SK-N-SH treated with all-trans-retinoic acid at 6 μM for 48 hours (cell line): ENCODE data around the gene ARSB.

ENCODE experiments used
- ATAC-seq: fragments of 200-7000 bp; cut with Tn5 transposase; 3 replicates; pipeline ENCODE4 v1.9.1; 2020; ENCODE audit warnings: mild to moderate bottlenecking, moderate library complexity
- ARNTL ChIP-seq: fragments of 450-650 bp; formaldehyde crosslinking; IDR thresholded peaks from 2 replicates; pipeline ENCODE4 v1.5.0; 2020; ENCODE audit warnings: low read depth, mild to moderate bottlenecking, moderate library complexity, borderline replicate concordance
- BACH2 ChIP-seq: fragments of 250-450 bp; sonication (Bioruptor Pico); IDR thresholded peaks from 2 replicates; pipeline ENCODE4 v1.9.0; 2021; ENCODE audit warnings: mild to moderate bottlenecking, borderline replicate concordance
- CREB5 ChIP-seq: fragments of 250-450 bp; sonication (Bioruptor Pico); IDR thresholded peaks from 2 replicates; pipeline ENCODE4 v1.5.1; 2020; ENCODE audit warnings: low read depth, mild to moderate bottlenecking, moderate library complexity
- CSDC2 ChIP-seq: fragments of 250-450 bp; sonication (Bioruptor Pico); IDR thresholded peaks from 2 replicates; pipeline ENCODE4 v1.5.0; 2020; ENCODE audit warnings: mild to moderate bottlenecking, moderate library complexity
- CSRNP3 ChIP-seq: fragments of 250-450 bp; sonication (Bioruptor Pico); IDR thresholded peaks from 2 replicates; pipeline ENCODE4 v1.5.1; 2021; ENCODE audit warnings: mild to moderate bottlenecking, moderate library complexity
- GLIS3 ChIP-seq: fragments of 250-450 bp; sonication (Bioruptor Pico); IDR thresholded peaks from 2 replicates; pipeline ENCODE4 v1.5.0; 2020; ENCODE audit warnings: mild to moderate bottlenecking, moderate library complexity
- ISL1 ChIP-seq: fragments of 250-450 bp; sonication (Bioruptor Pico); IDR thresholded peaks from 2 replicates; pipeline ENCODE4 v2.1.2; 2022; ENCODE audit warnings: mild to moderate bottlenecking, moderate library complexity
- OSR1 ChIP-seq: fragments of 250-450 bp; sonication (Bioruptor Pico); IDR thresholded peaks from 2 replicates; pipeline ENCODE4 v1.8.0; 2022; ENCODE audit warnings: moderate library complexity, mild to moderate bottlenecking, inconsistent platforms
- PATZ1 ChIP-seq: fragments of 250-450 bp; sonication (Bioruptor Pico); IDR thresholded peaks from 2 replicates; pipeline ENCODE4 v1.8.0; 2020; ENCODE audit warnings: mild to moderate bottlenecking, moderate library complexity, borderline replicate concordance
- POU6F1 ChIP-seq: fragments of 250-450 bp; sonication (Bioruptor Pico); IDR thresholded peaks from 2 replicates; pipeline ENCODE4 v1.8.0; 2021; ENCODE audit warnings: low read depth, mild to moderate bottlenecking, moderate library complexity, borderline replicate concordance
- PPARA ChIP-seq: fragments of 250-450 bp; sonication (Bioruptor Pico); IDR thresholded peaks from 2 replicates; pipeline ENCODE4 v1.5.0; 2020; ENCODE audit warnings: mild to moderate bottlenecking, borderline replicate concordance
- SNAI2 ChIP-seq: fragments of 250-450 bp; sonication (Bioruptor Pico); IDR thresholded peaks from 2 replicates; pipeline ENCODE4 v1.5.0; 2020; ENCODE audit warnings: mild to moderate bottlenecking, moderate library complexity
- TCF4 ChIP-seq: fragments of 250-450 bp; sonication (Bioruptor Pico); IDR thresholded peaks from 2 replicates; pipeline ENCODE4 v1.8.0; 2021; ENCODE audit warnings: mild to moderate bottlenecking, moderate library complexity, borderline replicate concordance
- TOX ChIP-seq: fragments of 250-450 bp; sonication (Bioruptor Pico); IDR thresholded peaks from 2 replicates; pipeline ENCODE4 v1.8.0; 2021; ENCODE audit warnings: mild to moderate bottlenecking, moderate library complexity, borderline replicate concordance
- TSHZ2 ChIP-seq: fragments of 250-450 bp; sonication (Bioruptor Pico); IDR thresholded peaks from 2 replicates; pipeline ENCODE4 v1.5.0; 2020; ENCODE audit warnings: mild to moderate bottlenecking, moderate library complexity
- ZC3H10 ChIP-seq: fragments of 250-450 bp; sonication (Bioruptor Pico); IDR thresholded peaks from 2 replicates; pipeline ENCODE4 v1.5.1; 2021; ENCODE audit warnings: mild to moderate bottlenecking, moderate library complexity
- ZFP3 ChIP-seq: fragments of 250-450 bp; sonication (Bioruptor Pico); IDR thresholded peaks from 2 replicates; pipeline ENCODE4 v1.5.0; 2020; ENCODE audit warnings: mild to moderate bottlenecking, moderate library complexity
- ZFP30 ChIP-seq: fragments of 450-650 bp; formaldehyde crosslinking; IDR thresholded peaks from 2 replicates; pipeline ENCODE4 v1.5.0; 2022; ENCODE audit warnings: mild to moderate bottlenecking, moderate library complexity
- ZNF565 ChIP-seq: fragments of 450-650 bp; formaldehyde crosslinking; conservative IDR thresholded peaks from 2 replicates; pipeline ENCODE4 v1.5.0; 2020; ENCODE audit warnings: low read depth, mild to moderate bottlenecking, moderate library complexity
- ZNF70 ChIP-seq: fragments of 450-650 bp; formaldehyde crosslinking; IDR thresholded peaks from 2 replicates; pipeline ENCODE4 v1.5.0; 2020; ENCODE audit warnings: mild to moderate bottlenecking, moderate library complexity
- ZNF8 ChIP-seq: fragments of 450-650 bp; formaldehyde crosslinking; IDR thresholded peaks from 2 replicates; pipeline ENCODE4 v1.5.0; 2020; ENCODE audit warnings: mild to moderate bottlenecking, moderate library complexity

Gene ARSB

GRCh38 chr5:79002374-79002773, 17.3 kb upstream of the ARSB start:
- ATAC-seq: no peak
- TF ChIP-seq OSR1 (CRISPR knock-in tag) (no peak), ZNF8 (CRISPR knock-in tag) (no peak), POU6F1 (CRISPR knock-in tag) (no peak), TCF4 (no peak), GLIS3 (no peak), PATZ1 (CRISPR knock-in tag) (no peak), ZC3H10 (CRISPR knock-in tag) (no peak), ARNTL (no peak), CSRNP3 (CRISPR knock-in tag) (no peak), ZNF565 (CRISPR knock-in tag) (no peak), SNAI2 (CRISPR knock-in tag) (no peak), CREB5 (CRISPR knock-in tag) (no peak), ZFP30 (CRISPR knock-in tag) (no peak), ZNF70 (CRISPR knock-in tag) (no peak), TSHZ2 (CRISPR knock-in tag) (no peak), BACH2 (no peak), ZFP3 (no peak), ISL1 (CRISPR knock-in tag) (no peak), TOX (CRISPR knock-in tag) (no peak), PPARA (CRISPR knock-in tag) (no peak)

- ATAC-seq: no peak
These were observed 16.4 kb upstream of the ARSB start for GRCh38 chr5:79001471-79001870.

More at GRCh38 chr5:79001471-79001870, 16.4 kb upstream of the ARSB start:
- TF ChIP-seq SNAI2 (CRISPR knock-in tag) (no peak), ZFP3 (no peak), ZFP30 (CRISPR knock-in tag) (no peak), POU6F1 (CRISPR knock-in tag) (no peak), TCF4 (no peak), ZNF70 (CRISPR knock-in tag) (no peak), ZC3H10 (CRISPR knock-in tag) (no peak), CSDC2 (no peak), ARNTL (no peak), ISL1 (CRISPR knock-in tag) (no peak), BACH2 (no peak), TSHZ2 (CRISPR knock-in tag) (no peak)
- TF ChIP-seq, all 23 proteins: peak for 0
